Fibroblast of villous mesenchyme (primary cell): ENCODE data around the gene SH3BGRL3. TPM values are rescaled to one million over a fixed set of nuclear protein-coding genes. Genes with fewer than 3 reads are reported as not detected.
A peak's percentile ranks its signal among the peaks of the same experiment; 100 is the strongest.

Experiments used
- DNase-seq: peaks from one replicate; pipeline ENCODE4 v3.0.0-alpha.2; 2010; ENCODE audit warnings: low read depth
- H3K4me3 ChIP-seq: 2 replicates; pipeline ENCODE4 v1.5.1; 2011; ENCODE audit warnings: low read depth, mild to moderate bottlenecking, low read length
- total RNA-seq: library from RNA; depleted of rRNA; stranded (reverse); fragments of >200 nt; gene quantifications from 2 replicates; pipeline ENCODE4 v1.2.3, GENCODE V29; 2012
- TF ChIP-seq, protein P1 (sequence below): IDR thresholded peaks from 2 replicates; pipeline ENCODE4 v1.5.1; 2012; ENCODE audit warnings: low read depth, mild to moderate bottlenecking, low read length; ENCODE audit not compliant: insufficient read depth

The SH3BGRL3 gene
- total RNA-seq, 1 donor, result 18.1 TPM

DNA sequence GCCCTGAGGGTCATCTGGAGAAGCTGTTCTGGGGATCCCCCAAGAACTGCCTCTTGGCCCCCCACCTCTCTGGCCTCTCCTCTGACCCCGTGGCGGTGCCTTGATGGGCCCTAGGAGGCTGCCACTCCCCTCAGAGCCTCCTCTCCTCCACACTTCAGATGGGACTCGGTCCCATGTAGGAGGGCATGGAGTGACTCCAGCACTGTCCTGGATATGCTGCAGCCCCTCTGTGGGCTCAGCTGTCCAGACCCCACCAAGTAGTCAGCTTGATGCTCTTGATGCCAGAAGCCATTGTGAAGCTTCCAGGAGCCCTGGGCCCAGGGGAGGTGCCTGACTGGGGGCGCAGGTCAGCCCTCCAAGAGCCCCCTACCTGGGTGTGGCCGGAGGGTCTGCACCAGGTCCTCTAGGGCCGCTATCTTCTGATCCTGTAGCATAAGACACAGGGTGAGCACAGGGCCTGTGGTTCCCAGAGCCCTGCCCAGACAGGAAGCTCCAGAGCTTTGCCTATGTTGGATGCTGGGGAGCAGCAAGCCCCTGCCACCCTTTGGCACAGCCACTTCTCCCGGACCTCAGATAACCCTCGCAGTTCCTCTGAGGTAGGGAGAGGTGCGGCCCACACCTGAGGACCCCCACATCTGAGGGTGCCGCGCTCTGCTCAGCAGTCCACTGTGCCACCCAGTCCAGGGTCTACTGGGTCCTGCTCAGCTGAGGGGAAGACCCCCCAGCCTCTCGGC, 17.3 kb downstream of the SH3BGRL3 start:
- H3K4me3 ChIP-seq, result no peak overlapping the region
- TF ChIP-seq, protein P1, sequence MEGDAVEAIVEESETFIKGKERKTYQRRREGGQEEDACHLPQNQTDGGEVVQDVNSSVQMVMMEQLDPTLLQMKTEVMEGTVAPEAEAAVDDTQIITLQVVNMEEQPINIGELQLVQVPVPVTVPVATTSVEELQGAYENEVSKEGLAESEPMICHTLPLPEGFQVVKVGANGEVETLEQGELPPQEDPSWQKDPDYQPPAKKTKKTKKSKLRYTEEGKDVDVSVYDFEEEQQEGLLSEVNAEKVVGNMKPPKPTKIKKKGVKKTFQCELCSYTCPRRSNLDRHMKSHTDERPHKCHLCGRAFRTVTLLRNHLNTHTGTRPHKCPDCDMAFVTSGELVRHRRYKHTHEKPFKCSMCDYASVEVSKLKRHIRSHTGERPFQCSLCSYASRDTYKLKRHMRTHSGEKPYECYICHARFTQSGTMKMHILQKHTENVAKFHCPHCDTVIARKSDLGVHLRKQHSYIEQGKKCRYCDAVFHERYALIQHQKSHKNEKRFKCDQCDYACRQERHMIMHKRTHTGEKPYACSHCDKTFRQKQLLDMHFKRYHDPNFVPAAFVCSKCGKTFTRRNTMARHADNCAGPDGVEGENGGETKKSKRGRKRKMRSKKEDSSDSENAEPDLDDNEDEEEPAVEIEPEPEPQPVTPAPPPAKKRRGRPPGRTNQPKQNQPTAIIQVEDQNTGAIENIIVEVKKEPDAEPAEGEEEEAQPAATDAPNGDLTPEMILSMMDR, result no peak
- no peak for DNase-seq

- no peak for DNase-seq
- no peak overlapping the region for H3K4me3 ChIP-seq
- TF ChIP-seq, protein P1, result no peak
Observed at GRCh38 chr1:26297791-26298124, 17.9 kb downstream of the SH3BGRL3 start.

DNA sequence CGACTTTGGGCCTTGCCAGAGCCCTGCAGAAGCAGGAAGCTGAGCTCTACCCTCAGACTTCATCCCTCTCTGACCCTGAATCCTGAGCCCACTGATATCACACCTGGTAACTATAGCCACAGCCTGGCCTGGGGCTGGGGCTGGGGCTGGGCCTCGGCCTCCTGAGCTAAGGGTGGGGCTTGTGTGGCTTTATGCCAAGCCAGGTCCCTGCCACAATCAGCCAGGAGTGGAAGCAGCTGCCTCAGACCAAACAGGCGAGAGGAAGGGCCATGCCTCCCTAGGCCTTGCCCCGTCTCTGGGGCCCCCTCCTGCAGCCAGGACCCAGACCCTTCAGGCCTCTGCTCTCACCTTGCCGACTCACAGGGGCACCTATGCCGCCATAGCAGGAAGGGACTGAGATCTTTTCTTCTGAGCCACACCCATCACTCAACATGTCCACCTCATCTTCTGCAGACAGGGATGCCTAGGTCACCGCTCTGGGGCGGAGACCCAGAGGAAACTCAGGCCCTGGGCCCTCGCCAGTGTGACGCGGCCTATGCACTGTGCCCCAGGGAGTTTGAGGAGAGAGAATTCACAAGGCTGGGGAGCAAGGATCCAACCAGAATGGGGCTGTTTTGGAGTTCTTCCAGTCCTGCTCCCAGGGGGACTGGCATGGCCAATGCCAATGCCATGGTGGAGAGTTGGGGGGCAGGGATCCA, 20.8 kb downstream of the SH3BGRL3 start:
- no peak for DNase-seq
- H3K4me3 ChIP-seq, result no peak overlapping the region
- TF ChIP-seq, protein P1, result no peak

GRCh38 chr1:26302733-26303405, 23.0 kb downstream of the SH3BGRL3 start:
- H3K4me3 ChIP-seq, result no peak overlapping the region
- peak; percentile 82 for DNase-seq
- TF ChIP-seq, protein P1, result no peak

DNA sequence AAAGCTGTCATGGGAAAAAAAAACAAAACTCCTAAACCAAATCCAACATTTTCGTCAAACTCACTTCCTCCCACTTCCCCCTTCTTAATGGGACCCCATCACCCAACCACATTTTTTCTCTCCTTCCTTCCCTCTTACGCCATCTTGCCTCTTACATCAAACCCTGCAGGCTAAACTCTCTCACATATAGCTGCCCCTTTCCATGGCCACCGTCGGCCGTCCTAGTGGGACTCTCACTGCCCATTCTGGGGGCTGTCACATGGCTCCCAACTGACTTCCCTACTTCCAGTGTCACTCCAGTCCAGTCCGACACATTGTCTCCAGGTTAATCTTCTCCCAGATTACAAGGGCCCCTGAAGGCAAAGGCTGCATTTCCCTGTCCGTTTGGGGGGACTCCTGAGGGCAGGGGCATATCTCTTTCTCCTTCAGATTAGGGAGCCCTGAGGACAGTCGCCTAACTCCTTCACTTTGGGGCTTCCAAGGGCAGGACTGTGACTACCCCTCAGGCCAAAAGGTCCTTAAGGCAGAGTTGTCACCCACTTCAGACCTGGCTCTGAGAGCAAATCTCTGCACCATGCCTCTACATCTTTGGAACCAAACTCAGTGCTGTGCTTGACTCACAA, 25.9 kb downstream of the SH3BGRL3 start:
- peak overlapping the region; percentile 89 for H3K4me3 ChIP-seq
- TF ChIP-seq, protein P1, result no peak
- no peak for DNase-seq

GRCh38 chr1:26306290-26307229, 26.7 kb downstream of the SH3BGRL3 start, which contains the start of gene UBXN11:
Gene UBXN11 (minus strand): TSS chr1:26306636. CDS start chr1:26302883, 3,753 bp downstream.
- TF ChIP-seq, protein P1, result no peak
- H3K4me3 ChIP-seq, result peak within 1 kb of the TSS; percentile 89
- DNase-seq, result peak; percentile 94
